HG02763 (cell line): Measurements from ENCODE around the gene WDR38.

Experiments
- ATAC-seq: cut with Tn5 transposase; IDR thresholded peaks from one replicate; pipeline ENCODE4 v1.9.1; 2021; ENCODE audit warnings: mild to moderate bottlenecking, moderate library complexity; ENCODE audit not compliant: unreplicated experiment

Gene WDR38

GRCh38 chr9:124857533-124858162 is 4.4 kb downstream of the WDR38 start:
- ATAC-seq, result no peak

GRCh38 chr9:124858330-124859046 is 5.2 kb downstream of the WDR38 start:
- no peak for ATAC-seq

- ATAC-seq, result no peak
These were observed 6.7 kb downstream of the WDR38 start for GRCh38 chr9:124859803-124860581.

- no peak for ATAC-seq
These were observed 7.5 kb downstream of the WDR38 start for GRCh38 chr9:124860582-124861341.

DNA sequence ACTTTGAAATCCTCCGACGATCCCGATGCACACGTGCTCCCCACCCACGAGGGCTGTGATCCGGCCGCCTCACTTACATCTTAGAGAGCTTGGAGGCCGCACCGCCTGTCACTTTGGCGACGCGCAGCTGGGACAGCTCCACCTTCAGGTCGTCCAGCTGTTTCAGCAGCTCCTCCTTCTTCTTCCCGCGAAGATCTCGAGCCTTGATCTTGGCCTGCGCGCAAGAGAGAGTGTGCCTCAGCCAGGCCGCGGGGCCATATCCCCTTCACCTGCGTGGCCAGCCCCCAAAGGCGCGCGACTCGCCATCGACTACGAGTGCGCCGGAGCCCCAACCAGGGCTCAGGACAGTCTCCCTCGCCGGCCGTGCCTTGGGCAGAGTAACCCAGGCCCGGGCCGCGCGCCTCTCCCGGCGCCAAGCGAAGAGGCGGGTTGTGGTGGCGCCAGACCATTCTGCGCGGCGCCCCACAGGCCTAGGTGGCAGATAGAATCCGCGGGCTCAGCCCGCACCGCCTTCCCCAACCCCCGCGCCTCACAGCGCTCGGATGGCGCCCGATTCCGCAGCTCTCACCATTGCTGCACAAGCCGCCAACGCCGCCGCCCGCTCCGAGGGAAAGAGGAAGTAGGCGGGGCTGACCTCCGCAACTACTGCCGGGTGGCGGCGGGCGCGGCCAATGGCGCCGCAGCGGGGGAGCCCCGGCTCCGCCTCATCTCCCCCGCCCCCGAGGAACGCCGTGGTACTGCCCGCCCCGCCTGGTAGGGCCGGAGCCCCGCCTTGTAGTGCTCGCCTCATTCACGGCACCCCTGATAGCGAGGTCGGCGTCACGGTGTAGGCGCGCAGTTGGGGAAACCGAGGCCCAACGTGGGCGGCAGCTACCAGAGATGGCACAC is 8.3 kb downstream of the WDR38 start, which contains the start of the genes ARPC5L and RPL35:
TSS of gene ARPC5L (plus strand) at position 789 of the 888 bp plus-strand sequence. CDS start 7,161 bp downstream, outside the sequence.
TSS of gene RPL35 (minus strand) at position 616 of the 888 bp plus-strand sequence. CDS start at position 571, 45 bp downstream.
- ATAC-seq, result peak; percentile 82

DNA sequence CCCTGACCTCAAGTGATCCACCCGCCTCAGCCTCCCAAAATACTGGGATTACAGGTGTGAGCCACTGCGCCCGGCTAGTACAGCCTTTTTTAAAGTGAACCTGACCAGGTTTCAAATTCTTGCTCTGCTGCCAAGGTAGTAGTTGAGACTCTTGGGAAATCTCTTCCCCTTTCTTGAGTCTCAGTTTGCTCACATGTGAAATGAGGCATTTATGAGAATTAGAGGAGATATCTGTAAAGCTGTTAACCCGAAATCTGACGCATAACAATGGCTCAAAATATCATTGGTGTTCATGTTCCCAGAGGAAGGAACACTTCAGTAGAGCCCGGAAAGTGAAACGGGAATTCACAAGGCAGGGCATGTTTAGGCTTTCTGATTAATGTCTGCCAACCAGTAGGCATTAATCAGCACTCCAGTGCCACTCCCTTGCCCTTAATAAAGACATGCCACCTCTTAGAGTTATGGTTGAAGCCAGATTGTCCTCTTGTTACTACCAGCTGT is 10.2 kb downstream of the WDR38 start:
- no peak for ATAC-seq

GRCh38 chr9:124868511-124869465 is 15.5 kb downstream of the WDR38 start:
- ATAC-seq, result peak; percentile 66

DNA sequence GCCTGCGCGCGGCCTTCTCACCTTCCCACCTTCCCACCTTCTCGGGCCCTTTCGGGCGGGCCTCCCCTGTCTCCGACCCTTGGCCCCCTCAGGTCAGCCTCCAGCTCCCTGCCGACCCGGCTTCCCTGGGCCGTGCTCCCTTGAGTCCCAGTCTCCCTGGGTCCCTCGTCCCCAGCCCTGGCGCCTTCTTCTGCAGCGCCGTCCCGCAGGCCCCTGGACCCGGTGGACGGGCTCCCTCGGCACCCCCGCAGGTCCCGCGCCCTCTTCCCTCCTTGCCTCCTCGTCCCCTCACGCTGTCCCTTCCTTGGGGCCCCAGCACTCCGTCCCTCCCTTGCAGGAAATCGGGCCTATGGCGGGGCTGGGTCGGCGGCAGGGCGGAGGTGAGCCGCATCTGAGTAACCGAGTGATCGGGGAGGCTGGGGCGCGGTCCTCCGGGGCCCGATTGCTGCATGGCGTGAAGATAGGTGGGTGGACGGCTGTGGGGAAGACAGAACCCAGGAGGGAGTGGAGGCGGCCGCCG is 16.3 kb downstream of the WDR38 start:
- ATAC-seq, result peak; percentile 1

GRCh38 chr9:124869986-124870560 is 16.8 kb downstream of the WDR38 start:
- ATAC-seq, result no peak

DNA sequence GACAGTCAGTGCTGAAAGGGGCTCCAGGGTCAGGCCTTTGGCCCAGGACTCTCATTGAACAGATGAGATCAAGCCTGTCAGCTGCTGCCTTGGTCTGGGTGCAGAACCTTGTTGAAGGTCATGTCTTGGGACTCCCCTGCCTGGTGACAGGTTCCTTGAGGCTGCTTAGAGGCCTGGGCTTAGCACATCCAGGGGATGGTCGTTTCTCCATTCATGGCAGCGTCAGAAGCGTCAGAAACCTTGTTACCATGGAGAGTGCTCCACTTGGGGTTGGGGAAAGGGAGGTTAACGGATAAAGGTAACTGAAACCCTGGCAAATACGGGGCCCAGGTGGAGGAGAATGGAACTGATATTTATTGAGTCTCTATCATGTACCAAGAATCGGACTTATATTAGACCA is 17.5 kb downstream of the WDR38 start:
- no peak for ATAC-seq

GRCh38 chr9:124871156-124871561 is 17.9 kb downstream of the WDR38 start:
- ATAC-seq, result no peak

- no peak for ATAC-seq
These were observed 20.4 kb downstream of the WDR38 start for GRCh38 chr9:124873664-124874063.

DNA sequence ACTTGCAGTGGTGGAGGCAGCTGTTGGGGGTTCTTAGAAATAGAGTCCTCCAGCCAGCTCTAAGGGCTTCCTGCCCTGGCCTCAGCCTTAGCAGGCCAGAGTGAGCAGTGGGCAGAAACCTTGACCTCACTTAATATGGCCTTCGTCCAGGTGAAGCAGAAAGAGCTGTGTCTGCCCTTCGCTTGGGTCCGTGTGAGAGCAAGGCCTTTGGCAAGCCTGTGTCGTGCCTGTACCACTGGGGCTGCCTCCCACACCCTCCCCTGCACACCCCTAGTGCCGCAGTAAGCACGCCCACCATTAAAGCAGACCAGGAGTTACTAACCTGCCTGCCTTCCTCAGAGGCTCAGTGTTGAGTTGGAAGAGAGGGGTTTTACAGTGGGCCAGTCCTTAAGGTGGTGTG is 22.2 kb downstream of the WDR38 start:
- no peak for ATAC-seq

DNA sequence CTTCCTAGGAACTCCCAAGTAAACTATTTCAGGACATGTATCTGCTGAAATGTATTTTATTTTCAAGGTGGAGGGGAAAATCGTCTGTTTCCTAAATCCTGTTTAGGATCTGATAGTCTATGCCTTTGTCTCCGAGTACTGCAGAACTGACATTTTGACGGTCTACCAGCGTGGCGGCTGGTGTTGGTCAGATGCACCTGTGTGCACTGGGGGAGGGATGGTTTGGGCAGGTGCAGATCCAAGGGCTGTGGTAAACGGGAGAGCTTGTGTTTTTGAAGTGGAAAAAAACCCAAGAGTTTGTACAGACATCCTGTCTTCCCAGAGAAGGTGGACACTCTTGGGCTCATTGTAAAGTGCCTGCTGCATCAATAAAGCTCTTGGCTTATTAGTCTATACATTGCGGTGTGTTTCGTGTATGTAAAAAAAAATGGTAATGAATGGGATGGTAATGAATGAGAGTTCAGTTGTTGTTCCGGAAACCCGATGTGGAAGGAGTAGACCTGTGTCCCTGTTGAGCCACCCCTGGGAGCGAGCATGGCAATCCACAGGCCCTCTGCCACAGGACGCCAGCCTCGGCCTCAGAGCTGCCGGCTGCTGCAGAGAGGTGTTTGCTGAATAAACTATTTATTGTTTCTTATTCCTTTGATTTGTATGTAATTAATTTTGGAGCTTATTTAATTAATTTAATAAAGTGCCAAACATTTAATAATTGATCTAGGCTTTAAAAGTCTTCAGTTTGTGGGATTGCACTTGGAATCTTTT is 23.9 kb downstream of the WDR38 start:
- ATAC-seq, result no peak

GRCh38 chr9:124878021-124878420 is 24.8 kb downstream of the WDR38 start:
- ATAC-seq, result no peak

GRCh38 chr9:124878518-124878917 is 25.3 kb downstream of the WDR38 start:
- no peak for ATAC-seq

DNA sequence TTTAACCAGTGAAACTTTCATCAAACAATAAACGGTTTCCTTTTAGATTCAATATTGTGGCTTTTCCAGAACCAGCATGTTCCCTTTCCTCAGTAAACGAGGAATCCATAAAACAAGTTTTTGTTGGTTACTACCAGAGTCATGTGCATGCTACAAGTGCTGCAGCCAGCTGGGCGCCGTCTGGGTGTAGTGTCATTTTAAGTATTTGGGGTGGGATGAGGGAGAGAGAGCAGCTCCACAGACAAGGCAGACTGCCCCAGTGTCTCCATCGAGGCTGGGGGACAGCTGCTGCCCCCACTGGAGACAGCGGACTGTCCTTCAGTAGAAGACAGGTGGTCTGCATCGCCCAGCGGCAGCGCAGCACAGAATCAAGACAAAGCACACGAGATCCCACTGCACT is 26.0 kb downstream of the WDR38 start:
- no peak for ATAC-seq
